Stimulated activated naive CD8-positive, alpha-beta T cell treated with anti-CD3 and anti-CD28 coated beads, Interleukin-15, amount 100 ng/mL, for 72 hours (primary cell): ENCODE data around the gene SERPINB8.

Source experiments
- ATAC-seq: fragments of 150-1000 bp; cut with Tn5 transposase; 2 replicates; pipeline ENCODE4 v1.10.0; 2021; ENCODE audit warnings: mild to moderate bottlenecking, moderate library complexity
- DNase-seq, 2 donors: peaks; one replicate each; pipeline ENCODE4 v3.0.0; 2021 to 2022
- H3K27ac Mint-ChIP-seq, 2 donors: one replicate each; pipeline ENCODE4 v1.8.0; 2022; ENCODE audit warnings: mild to moderate bottlenecking in 2 of 2, mixed read lengths in 2 of 2, moderate library complexity in 2 of 2
- H3K27me3 Mint-ChIP-seq: one replicate; pipeline ENCODE4 v1.8.0; 2022; ENCODE audit warnings: mixed read lengths
- H3K4me1 Mint-ChIP-seq: one replicate; pipeline ENCODE4 v1.8.0; 2022; ENCODE audit warnings: mild to moderate bottlenecking, mixed read lengths
- H3K4me3 Mint-ChIP-seq, 2 donors: one replicate each; pipeline ENCODE4 v1.8.0; 2022; ENCODE audit warnings: mild to moderate bottlenecking in 2 of 2, mixed read lengths in 2 of 2, moderate library complexity in 1 of 2
- H3K9me3 Mint-ChIP-seq, 2 donors: one replicate each; pipeline ENCODE4 v1.8.0; 2022; ENCODE audit warnings: mixed read lengths in 2 of 2

Gene SERPINB8

DNA sequence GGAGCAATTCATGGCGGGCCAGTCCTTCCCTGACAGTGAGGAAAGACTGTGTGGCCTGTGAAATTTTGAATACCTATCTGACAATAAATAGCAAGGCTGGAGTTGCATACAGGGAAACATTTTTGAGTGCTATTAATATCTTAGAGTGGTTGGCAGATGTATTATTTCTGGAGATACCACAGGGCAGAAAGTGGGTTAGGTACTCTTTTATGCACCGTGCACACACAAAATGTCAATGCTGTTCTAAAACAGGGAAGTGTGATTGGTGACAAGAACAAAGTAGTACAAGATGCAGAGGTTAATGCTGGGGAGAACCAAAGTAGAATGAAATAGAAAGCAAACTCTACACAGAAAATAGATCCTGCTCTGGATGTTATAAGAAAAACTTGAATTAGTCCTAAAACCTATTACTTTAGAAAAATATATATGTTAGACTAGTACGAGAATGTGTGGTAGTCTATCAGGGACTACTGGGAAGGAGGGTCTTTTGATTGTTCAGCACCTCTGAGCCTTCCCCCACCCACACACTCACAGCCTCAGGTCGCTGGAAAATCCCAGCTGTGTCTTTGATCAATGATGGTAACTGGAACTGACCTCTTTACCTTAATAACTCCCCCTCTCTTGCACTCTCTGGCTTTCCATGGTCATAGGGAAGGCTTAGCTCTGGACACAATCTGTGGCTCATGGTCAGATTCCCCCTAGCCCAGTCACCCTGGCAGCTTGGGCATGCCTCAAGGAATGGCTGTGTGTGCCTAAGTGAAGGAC lies 58.2 kb downstream of the SERPINB8 start:
- peaks cover 16% of the 10 kb centered on the region for H3K27me3 Mint-ChIP-seq
- DNase-seq (no peak), ATAC-seq (no peak)
- H3K4me3 Mint-ChIP-seq, result no peak overlapping the region
- no peaks in the 10 kb centered on the region for H3K9me3 Mint-ChIP-seq
- H3K27ac Mint-ChIP-seq, result no peak overlapping the region
- no peaks in the 10 kb centered on the region for H3K4me1 Mint-ChIP-seq

DNA sequence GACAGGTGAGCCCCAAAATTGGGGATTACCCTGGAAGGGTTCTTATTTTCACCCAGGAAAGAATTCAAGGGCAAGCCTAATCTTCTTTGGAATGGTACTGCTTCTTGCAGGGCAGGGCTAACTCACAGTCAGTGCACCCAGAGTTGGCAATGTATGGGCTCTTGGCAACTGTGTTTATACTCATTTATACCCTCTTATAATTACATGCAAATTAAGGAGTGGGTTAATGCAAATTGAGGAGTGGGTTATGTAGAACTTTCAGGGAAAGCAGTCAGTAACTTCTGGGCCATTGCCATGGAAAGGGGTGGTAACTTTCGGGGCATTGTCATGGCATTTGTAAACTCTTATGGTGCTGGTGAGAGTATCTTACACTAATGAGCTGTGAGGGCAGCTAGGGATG lies 59.2 kb downstream of the SERPINB8 start:
- H3K4me1 Mint-ChIP-seq, result no peaks in the 10 kb centered on the region
- H3K9me3 Mint-ChIP-seq, result no peaks in the 10 kb centered on the region
- ATAC-seq (no peak), DNase-seq (no peak)
- H3K27me3 Mint-ChIP-seq, result peaks cover 16% of the 10 kb centered on the region
- H3K27ac Mint-ChIP-seq, result no peak overlapping the region
- no peak overlapping the region for H3K4me3 Mint-ChIP-seq

DNA sequence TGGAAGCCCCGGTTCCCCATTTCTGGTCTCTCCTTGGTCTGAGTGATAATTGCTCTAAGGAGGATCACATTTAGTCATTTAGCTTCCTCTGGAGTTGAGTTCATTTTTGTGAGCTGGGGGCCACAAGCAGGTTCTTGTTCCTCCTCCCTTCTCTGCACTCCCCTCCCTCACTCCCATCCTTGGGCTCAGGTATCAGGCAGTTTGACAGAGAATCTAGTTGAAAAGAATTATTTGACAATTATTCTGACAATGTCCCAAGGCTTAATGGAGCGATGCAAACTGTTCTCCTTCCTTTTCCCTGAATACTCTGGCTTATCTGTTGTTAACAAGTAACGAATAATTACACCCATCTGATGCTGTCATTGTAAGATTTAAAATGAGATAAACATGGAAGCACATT lies 61.5 kb downstream of the SERPINB8 start:
- DNase-seq (no peak), ATAC-seq (no peak)
- Mint-ChIP-seq H3K27ac (no peak overlapping the region), H3K4me1 (no peaks in the 10 kb centered on the region), H3K4me3 (no peak overlapping the region), H3K9me3 (no peaks in the 10 kb centered on the region), H3K27me3 (peaks cover 14% of the 10 kb centered on the region)

GRCh38 chr18:64032312-64032711 lies 62.4 kb downstream of the SERPINB8 start:
- no peak for ATAC-seq
- Mint-ChIP-seq H3K4me3 (no peak overlapping the region), H3K4me1 (no peaks in the 10 kb centered on the region), H3K27me3 (peaks cover 5% of the 10 kb centered on the region), H3K27ac (no peak overlapping the region), H3K9me3 (no peaks in the 10 kb centered on the region)
- DNase-seq, result no peak

DNA sequence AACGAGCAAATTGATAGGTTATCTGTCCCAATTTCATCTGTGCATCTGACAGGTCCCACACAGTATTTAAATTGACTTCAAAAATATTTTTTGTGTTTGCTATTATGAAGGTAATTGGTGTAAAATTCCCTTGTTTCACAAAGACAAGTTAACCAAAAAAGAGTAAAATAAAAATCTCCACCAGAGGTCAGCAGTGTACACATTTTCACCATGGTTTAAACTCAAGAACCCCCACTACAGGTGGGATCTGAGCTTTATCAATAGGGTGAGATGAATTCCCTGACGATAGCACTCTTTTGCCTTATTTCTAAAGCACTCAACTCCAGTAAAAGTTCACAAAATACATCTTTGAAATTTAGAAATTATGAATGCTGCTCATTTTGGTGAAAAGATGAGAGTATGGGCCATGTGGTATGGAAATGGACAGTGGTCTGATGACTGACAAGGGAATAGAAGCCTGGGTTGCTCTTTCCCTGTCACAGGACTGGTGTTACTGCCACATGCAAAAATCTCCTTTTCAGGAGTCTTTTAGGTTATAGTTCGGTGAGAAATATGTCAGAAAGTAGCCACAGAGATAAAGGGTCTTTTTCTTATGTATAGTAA lies 68.0 kb downstream of the SERPINB8 start:
- no peak overlapping the region for H3K27ac Mint-ChIP-seq
- H3K4me1 Mint-ChIP-seq, result no peaks in the 10 kb centered on the region
- H3K9me3 Mint-ChIP-seq, result no peaks in the 10 kb centered on the region
- no peak for ATAC-seq
- H3K27me3 Mint-ChIP-seq, result no peaks in the 10 kb centered on the region
- H3K4me3 Mint-ChIP-seq, result no peak overlapping the region
- DNase-seq, result no peak
